ENCODE measurements around the gene MAPKAPK3. TPM values are rescaled to one million over a fixed set of nuclear protein-coding genes. Genes with fewer than 3 reads are reported as not detected.

The MAPKAPK3 gene
- total and polyA plus RNA-seq, 2 donors from 2014 or later, result 68.0 to 75.8 TPM

DNA sequence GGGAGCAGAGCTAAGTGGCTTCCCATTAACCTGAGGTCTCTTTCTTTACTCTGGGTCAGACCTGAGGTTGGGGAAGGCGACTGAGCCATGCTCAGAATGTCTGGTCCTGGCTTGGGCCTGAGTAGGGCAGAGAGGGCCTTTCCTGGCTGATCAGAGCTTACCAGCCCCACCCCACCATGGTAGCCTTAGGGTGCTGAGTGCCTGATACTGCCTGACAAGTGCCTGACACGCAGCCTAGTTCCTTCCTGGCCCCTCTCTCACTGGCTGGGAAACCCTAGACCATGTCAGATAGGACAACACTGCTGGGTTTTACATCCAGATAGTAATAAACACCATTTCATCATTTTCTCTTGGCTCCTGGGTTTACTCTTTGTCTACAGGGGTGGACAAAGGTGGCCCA lies 32.0 kb downstream of the MAPKAPK3 start:
- H3K27ac ChIP-seq (ENCODE audit: low read depth in 2 of 2, low read length in 2 of 2), result no peak overlapping the region
- intact Hi-C loops (cut with DNase I), result no loop called here
- H3K9me3 ChIP-seq (ENCODE audit: control insufficient read depth in 2 of 3, insufficient read depth in 1 of 3, low read length in 3 of 3), result no peaks in the 10 kb centered on the region
- no peak overlapping the region for H3K4me3 ChIP-seq (ENCODE audit: low read length in 3 of 3)
- no peaks in the 10 kb centered on the region for H3K4me1 ChIP-seq (ENCODE audit: control insufficient read depth in 2 of 3, insufficient read depth in 2 of 3, low read depth in 1 of 3, low read length in 3 of 3)
- no peaks in the 10 kb centered on the region for H3K27me3 ChIP-seq (ENCODE audit: control insufficient read depth, insufficient read depth, low read length)
- no peak for FAIRE-seq
- no peak overlapping the region for H3K9ac ChIP-seq (ENCODE audit: low read length in 3 of 3)
- TF ChIP-seq, protein P1, sequence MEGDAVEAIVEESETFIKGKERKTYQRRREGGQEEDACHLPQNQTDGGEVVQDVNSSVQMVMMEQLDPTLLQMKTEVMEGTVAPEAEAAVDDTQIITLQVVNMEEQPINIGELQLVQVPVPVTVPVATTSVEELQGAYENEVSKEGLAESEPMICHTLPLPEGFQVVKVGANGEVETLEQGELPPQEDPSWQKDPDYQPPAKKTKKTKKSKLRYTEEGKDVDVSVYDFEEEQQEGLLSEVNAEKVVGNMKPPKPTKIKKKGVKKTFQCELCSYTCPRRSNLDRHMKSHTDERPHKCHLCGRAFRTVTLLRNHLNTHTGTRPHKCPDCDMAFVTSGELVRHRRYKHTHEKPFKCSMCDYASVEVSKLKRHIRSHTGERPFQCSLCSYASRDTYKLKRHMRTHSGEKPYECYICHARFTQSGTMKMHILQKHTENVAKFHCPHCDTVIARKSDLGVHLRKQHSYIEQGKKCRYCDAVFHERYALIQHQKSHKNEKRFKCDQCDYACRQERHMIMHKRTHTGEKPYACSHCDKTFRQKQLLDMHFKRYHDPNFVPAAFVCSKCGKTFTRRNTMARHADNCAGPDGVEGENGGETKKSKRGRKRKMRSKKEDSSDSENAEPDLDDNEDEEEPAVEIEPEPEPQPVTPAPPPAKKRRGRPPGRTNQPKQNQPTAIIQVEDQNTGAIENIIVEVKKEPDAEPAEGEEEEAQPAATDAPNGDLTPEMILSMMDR (IDR thresholded peaks at IDR 0.05; ENCODE audit: borderline replicate concordance, extremely low read depth, insufficient read depth), result no peak
- H3K36me3 ChIP-seq (ENCODE audit: control insufficient read depth in 2 of 3, insufficient read depth in 3 of 3, low read length in 3 of 3), result peaks cover 0 to 14% (median 10%) of the 10 kb centered on the region in 3 donors
- no peak for DNase-seq

DNA sequence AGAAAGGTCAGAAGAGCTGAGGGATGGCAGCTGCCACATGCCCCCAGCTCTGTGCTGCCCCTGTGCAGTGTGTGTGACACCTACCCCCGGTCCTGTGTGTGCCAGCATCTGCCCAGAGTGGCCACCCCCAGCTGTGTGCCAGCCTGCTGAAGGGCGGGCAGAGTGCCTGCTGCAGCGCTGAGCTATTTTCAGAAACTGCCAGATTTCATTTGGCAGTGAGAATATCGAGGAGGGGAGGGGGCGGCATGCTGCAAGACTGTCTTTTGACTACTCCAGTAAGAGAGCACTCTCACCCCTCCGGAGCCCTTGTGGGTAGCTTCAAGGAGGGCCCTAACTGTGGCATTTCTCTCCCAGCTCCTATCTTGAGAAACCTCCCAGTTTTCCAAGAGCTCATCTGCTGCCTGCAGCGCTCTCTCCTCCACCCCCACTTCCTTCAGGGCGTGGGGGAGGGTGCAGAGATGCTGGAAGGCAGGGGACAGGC lies 32.5 kb downstream of the MAPKAPK3 start:
- Histone ChIP-seq H3K36me3 (ENCODE audit: control insufficient read depth in 2 of 3, insufficient read depth in 3 of 3, low read length in 3 of 3) (peaks cover 0 to 9% (median 7%) of the 10 kb centered on the region in 3 donors), H3K27me3 (ENCODE audit: control insufficient read depth, insufficient read depth, low read length) (no peaks in the 10 kb centered on the region), H3K4me1 (ENCODE audit: control insufficient read depth in 2 of 3, insufficient read depth in 2 of 3, low read depth in 1 of 3, low read length in 3 of 3) (no peaks in the 10 kb centered on the region), H3K27ac (ENCODE audit: low read depth in 2 of 2, low read length in 2 of 2) (no peak overlapping the region), H3K4me3 (ENCODE audit: low read length in 3 of 3) (no peak overlapping the region), H3K9ac (ENCODE audit: low read length in 3 of 3) (no peak overlapping the region), H3K9me3 (ENCODE audit: control insufficient read depth in 2 of 3, insufficient read depth in 1 of 3, low read length in 3 of 3) (no peaks in the 10 kb centered on the region)
- FAIRE-seq (no peak), DNase-seq (no peak)
- intact Hi-C loops (cut with DNase I), result no loop called here
- TF ChIP-seq, protein P1 (IDR thresholded peaks at IDR 0.05; ENCODE audit: borderline replicate concordance, extremely low read depth, insufficient read depth), result no peak

DNA sequence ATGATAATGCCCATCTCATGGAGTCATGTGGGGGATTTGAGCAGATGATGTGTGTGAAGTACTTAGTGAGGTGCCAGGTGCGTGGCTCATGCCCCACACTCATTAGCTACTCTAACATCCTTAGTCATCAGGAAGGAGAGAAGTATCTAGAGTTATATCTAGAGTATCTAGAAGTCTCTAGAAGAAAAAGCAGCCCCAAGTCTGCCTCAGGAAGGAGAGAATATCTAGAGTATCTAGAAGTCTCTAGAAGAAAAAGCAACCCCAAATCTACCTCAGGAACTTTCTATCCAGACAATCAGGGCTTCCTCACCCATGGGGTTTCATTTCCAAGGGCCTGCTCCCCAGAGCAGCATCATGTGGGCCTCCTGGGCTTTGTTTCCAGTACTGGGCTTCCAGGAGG lies 33.1 kb downstream of the MAPKAPK3 start:
- FAIRE-seq (no peak), DNase-seq (no peak)
- no peaks in the 10 kb centered on the region for H3K4me1 ChIP-seq (ENCODE audit: control insufficient read depth in 2 of 3, insufficient read depth in 2 of 3, low read depth in 1 of 3, low read length in 3 of 3)
- no peak overlapping the region for H3K27ac ChIP-seq (ENCODE audit: low read depth in 2 of 2, low read length in 2 of 2)
- no peaks in the 10 kb centered on the region for H3K9me3 ChIP-seq (ENCODE audit: control insufficient read depth in 2 of 3, insufficient read depth in 1 of 3, low read length in 3 of 3)
- intact Hi-C loops (cut with DNase I), result no loop called here
- no peaks in the 10 kb centered on the region for H3K27me3 ChIP-seq (ENCODE audit: control insufficient read depth, insufficient read depth, low read length)
- H3K36me3 ChIP-seq (ENCODE audit: control insufficient read depth in 2 of 3, insufficient read depth in 3 of 3, low read length in 3 of 3), result peaks cover 0 to 9% (median 6%) of the 10 kb centered on the region in 3 donors
- TF ChIP-seq, protein P1 (IDR thresholded peaks at IDR 0.05; ENCODE audit: borderline replicate concordance, extremely low read depth, insufficient read depth), result no peak
- no peak overlapping the region for H3K9ac ChIP-seq (ENCODE audit: low read length in 3 of 3)
- no peak overlapping the region for H3K4me3 ChIP-seq (ENCODE audit: low read length in 3 of 3)

DNA sequence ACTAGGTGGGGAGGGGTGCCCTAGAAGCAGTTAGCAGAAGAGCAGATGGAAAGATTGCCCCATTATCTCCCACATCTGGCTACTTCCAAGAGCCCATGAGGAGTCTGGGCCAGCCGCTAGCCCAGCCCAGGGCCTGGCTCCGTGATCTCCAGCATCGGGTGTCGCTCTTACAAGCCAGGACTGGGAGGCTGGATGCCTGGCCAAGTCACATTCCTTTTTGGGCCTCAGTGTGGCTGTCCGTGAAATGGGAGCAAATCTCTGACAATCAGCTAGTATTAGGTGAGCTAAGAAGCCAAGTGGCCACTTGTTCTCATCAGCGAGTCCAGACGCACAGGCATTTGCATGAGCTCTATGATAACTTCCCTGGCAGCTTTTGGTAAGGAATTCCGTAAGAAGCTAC lies 34.5 kb downstream of the MAPKAPK3 start:
- intact Hi-C loops (cut with DNase I), result no loop called here
- no peak overlapping the region for H3K27ac ChIP-seq (ENCODE audit: low read depth in 2 of 2, low read length in 2 of 2)
- H3K36me3 ChIP-seq (ENCODE audit: control insufficient read depth in 2 of 3, insufficient read depth in 3 of 3, low read length in 3 of 3), result peaks cover 0 to 2% (median 0%) of the 10 kb centered on the region in 3 donors
- no peaks in the 10 kb centered on the region for H3K27me3 ChIP-seq (ENCODE audit: control insufficient read depth, insufficient read depth, low read length)
- H3K4me1 ChIP-seq (ENCODE audit: control insufficient read depth in 2 of 3, insufficient read depth in 2 of 3, low read depth in 1 of 3, low read length in 3 of 3), result no peaks in the 10 kb centered on the region
- H3K4me3 ChIP-seq (ENCODE audit: low read length in 3 of 3), result no peak overlapping the region
- no peaks in the 10 kb centered on the region for H3K9me3 ChIP-seq (ENCODE audit: control insufficient read depth in 2 of 3, insufficient read depth in 1 of 3, low read length in 3 of 3)
- no peak overlapping the region for H3K9ac ChIP-seq (ENCODE audit: low read length in 3 of 3)
- FAIRE-seq (no peak), DNase-seq (no peak)
- TF ChIP-seq, protein P1 (IDR thresholded peaks at IDR 0.05; ENCODE audit: borderline replicate concordance, extremely low read depth, insufficient read depth), result no peak

All from kidney (tissue), 14 donors.